T-helper 1 cell treated with Interleukin-12 subunit alpha and Interleukin-12 subunit beta and Interleukin-4 antibody, amounts not matched to agents 30 μg/mL and 1 μg/mL, for 36 hours (primary cell): Measurements from ENCODE around the gene CGB3.
"Not testable (repeated sequence)": the region's sequence is repeated elsewhere in the genome, so short reads cannot be mapped to it uniquely, and the experiment has no call there.

ENCODE experiments used
- H3K27ac Mint-ChIP-seq: one replicate; pipeline ENCODE4 v1.8.0; 2021; ENCODE audit warnings: mild to moderate bottlenecking, mixed read lengths
- H3K27me3 Mint-ChIP-seq: one replicate; pipeline ENCODE4 v1.8.0; 2021; ENCODE audit warnings: low read depth, mixed read lengths
- H3K36me3 Mint-ChIP-seq: one replicate; pipeline ENCODE4 v1.8.0; 2021; ENCODE audit warnings: low read depth, mixed read lengths
- H3K4me1 Mint-ChIP-seq: one replicate; pipeline ENCODE4 v1.8.0; 2021; ENCODE audit warnings: low read depth, mixed read lengths
- H3K4me3 Mint-ChIP-seq: one replicate; pipeline ENCODE4 v1.8.0; 2021; ENCODE audit warnings: mild to moderate bottlenecking, moderate library complexity, mixed read lengths
- H3K9me3 Mint-ChIP-seq: one replicate; pipeline ENCODE4 v1.8.0; 2021; ENCODE audit warnings: mixed read lengths

The CGB3 gene

DNA sequence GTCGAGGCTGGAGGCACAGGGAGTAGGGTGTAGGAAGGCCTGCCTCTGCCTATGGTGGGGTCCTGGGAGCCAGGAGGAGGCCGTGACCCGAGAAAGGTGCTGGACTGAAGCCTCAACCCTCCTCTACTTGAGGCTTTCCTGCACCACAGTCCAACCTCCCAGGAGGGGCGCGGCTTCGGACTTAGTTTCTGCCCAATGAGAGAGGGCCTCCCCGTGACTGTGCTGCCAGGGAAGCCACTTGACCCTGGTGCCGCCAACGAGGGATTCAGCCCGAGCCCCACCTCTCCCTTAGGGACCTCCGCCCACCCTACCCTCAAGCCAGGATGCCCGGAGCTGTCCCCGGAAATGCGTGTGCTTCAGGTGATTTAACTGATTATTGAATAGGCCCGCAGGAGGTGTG lies at the start of gene CGB3:
TSS of gene CGB3 (minus strand) at position 101 of the 400 bp plus-strand sequence. CDS start 362 bp downstream, outside the sequence.
- peaks cover 20% of the 10 kb centered on the region for H3K27me3 Mint-ChIP-seq
- H3K4me3 Mint-ChIP-seq, H3K27ac Mint-ChIP-seq: not testable (repeated sequence)

DNA sequence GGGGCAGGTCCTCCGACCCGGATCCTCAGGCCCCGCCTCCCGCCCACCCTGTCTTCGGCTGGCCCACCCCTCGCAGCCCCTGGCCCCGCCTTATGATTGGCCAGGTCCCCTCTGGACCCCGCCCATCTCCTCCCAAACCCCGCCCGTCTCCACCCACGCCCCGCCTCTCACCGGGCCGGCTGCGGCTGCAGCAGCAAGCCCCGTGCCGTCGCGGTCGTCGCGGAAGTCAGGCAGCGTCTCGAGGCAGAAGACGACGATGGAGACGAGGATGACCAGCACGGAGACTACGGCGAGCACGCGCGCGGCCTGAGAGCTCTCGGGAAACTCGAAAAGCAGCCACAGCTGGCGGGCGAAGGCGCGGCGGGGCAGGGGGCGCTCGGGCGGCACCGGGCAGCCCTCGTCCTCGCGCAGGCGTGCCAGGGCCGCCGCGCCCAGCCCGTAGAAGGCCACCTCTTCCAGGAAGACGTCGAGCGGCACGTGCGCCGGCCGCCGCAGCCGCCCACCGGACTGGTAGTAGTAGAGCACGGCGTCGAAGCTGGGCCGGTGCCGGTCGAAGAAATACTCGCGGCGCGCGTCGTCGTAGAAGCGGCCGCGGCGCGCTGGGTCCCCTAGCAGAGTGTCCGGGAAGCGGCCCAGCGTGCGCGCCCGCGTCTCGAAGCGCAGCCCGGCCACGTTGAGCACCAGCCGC lies 47.9 kb upstream of the CGB3 start:
- peaks cover 62% of the 10 kb centered on the region for H3K27me3 Mint-ChIP-seq
- H3K4me3 Mint-ChIP-seq: no peak overlapping the region

More for the DNA sequence above, at the start of gene CGB3:
- H3K36me3 Mint-ChIP-seq, H3K4me1 Mint-ChIP-seq, H3K9me3 Mint-ChIP-seq: not testable (repeated sequence)

DNA sequence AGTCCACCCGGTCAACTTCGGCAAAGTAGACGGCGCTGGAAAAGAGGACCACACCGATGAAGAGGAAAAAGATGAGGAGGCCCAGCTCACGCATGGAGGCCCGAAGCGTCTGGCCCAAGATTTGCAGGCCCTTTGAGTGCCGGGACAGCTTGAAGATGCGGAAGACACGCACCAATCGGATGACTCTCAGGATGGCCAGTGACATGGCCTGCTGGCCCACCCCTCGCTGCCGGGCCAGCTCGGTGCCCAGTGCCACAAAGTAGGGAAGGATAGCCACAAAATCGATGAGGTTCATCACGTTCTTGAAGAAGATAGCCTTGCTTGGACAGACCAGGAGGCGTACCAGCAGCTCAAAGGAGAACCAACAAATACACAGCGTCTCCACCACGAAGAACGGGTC lies 46.3 kb upstream of the CGB3 start:
- peaks cover 77% of the 10 kb centered on the region for H3K27me3 Mint-ChIP-seq
- no peaks in the 10 kb centered on the region for H3K9me3 Mint-ChIP-seq
- H3K27ac Mint-ChIP-seq: no peak overlapping the region
- H3K4me3 Mint-ChIP-seq: no peak overlapping the region
- H3K4me1 Mint-ChIP-seq: peaks cover 2% of the 10 kb centered on the region
- peaks cover 1% of the 10 kb centered on the region for H3K36me3 Mint-ChIP-seq

More for the DNA sequence above, 47.9 kb upstream of the CGB3 start:
- no peaks in the 10 kb centered on the region for H3K9me3 Mint-ChIP-seq
- H3K36me3 Mint-ChIP-seq: peaks cover 1% of the 10 kb centered on the region
- peaks cover 2% of the 10 kb centered on the region for H3K4me1 Mint-ChIP-seq
- H3K27ac Mint-ChIP-seq: no peak overlapping the region

DNA sequence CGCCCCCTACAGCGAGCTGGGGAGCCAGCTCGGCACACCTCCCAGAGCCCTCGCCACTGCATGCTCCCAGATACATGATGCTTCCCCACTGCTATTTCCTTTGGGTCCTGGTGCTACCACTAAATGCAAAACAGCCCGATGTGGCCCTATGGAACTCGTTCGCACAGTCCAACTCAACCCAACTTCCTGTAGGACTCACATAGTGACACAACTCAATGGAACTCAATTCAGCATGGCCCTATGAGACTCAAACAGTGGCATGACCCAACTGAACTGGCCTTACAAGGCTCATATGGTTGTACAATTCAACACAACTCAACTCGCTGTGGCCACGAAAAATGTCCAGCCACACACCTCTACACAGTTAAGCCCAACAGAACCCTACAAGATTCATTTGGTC lies 44.9 kb upstream of the CGB3 start:
- Mint-ChIP-seq H3K4me1 (peaks cover 2% of the 10 kb centered on the region), H3K27ac (no peak overlapping the region), H3K4me3 (no peak overlapping the region), H3K27me3 (peaks cover 81% of the 10 kb centered on the region), H3K36me3 (peaks cover 1% of the 10 kb centered on the region), H3K9me3 (no peaks in the 10 kb centered on the region)

DNA sequence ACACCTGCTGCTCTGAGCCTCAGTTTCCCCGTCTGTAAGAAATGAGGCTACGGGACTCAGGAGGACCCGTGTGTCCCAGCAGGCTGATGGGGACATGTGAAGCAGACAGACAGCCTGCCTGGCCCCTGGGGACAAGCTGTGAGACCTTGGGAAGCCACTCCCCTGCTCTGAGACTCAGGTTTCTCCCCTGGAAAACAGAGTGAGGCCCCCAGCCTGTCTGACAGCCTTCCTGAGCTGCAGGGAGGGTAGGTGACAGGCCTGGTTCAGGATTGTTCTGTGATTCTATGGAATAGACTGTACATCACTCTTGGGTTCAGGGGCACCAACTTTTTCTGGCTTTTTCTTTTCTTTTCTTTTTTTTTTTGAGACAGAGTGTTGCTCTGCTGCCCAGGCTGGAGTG lies 43.4 kb upstream of the CGB3 start:
- Mint-ChIP-seq H3K27me3 (peaks cover 77% of the 10 kb centered on the region), H3K9me3 (no peaks in the 10 kb centered on the region), H3K4me1 (no peaks in the 10 kb centered on the region)

DNA sequence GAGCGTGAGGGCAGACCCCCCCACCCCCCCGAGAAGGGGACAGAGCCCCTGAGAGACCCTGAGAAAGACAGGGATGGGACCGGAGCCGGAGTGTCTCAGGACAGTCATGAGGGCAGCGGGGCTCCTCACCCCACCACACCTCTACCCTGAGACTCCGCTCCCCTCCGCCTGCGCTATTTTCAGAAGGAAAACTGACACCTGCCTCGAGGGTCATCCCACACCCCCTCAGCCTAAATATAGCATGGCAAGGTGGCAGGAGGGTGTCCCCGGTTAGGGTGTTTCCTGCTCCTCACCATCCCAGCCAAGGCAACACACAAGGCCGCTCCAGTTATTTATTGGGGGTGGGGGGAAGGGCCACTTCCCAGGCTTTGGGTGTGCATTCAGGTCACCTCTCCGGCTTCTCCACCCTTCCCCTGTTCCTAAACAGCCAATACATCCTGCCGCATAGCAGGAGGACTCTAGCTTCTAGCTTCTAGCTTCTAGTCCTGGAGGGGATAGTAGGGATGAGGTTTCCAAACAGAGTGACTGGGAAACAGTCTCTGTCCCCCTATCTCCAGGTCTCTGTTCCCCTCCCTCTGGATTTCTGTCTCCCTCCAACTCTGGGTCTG lies 41.9 kb upstream of the CGB3 start:
- no peaks in the 10 kb centered on the region for H3K4me1 Mint-ChIP-seq
- H3K9me3 Mint-ChIP-seq: no peaks in the 10 kb centered on the region
- H3K36me3 Mint-ChIP-seq: no peaks in the 10 kb centered on the region
- H3K27me3 Mint-ChIP-seq: peaks cover 73% of the 10 kb centered on the region
- no peak overlapping the region for H3K27ac Mint-ChIP-seq
- H3K4me3 Mint-ChIP-seq: no peak overlapping the region

More for the DNA sequence above, 43.4 kb upstream of the CGB3 start:
- Mint-ChIP-seq H3K4me3 (no peak overlapping the region), H3K27ac (no peak overlapping the region), H3K36me3 (no peaks in the 10 kb centered on the region)

DNA sequence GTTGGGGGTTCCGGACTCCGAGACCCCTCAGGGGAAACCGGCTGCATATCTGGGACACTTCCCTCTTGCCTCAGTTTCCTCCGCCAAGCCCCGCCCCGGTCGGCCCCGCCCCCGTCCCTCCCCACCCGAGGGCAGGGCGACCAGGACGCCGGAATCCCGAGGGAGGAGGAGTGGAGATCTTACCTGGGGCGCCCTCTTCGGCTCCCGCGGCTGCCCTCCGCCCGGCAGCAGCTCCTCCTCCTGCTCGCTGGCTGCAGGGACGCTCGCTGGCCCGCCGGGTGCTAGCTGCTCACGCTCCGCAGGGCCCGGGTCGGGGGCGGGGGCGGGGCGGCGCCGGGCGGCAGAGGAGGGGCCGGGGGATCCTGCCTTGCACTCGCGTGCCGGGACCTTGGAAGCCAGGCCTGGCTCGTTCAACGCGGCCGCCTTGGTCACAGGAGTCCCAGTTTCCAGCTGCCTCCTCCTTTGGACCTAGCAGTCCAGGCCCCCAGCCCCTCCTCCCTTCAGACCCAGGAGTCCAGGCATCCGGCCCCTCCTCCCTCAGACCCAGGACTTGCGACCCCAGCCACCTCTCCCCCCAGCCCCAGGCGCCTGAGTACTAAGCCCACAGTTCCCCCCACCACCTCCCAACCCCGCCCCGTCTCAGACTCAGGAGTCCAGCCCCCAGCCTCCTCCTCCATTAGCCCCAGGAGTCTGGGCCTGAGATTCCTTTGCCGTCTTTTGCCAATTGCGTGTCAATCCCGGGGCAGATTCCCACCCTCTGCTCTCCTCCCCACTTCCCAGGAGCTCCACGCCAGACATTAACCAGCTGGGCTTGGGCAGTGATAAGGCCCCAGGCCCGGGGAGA lies 40.9 kb upstream of the CGB3 start, which contains the start of gene NTF4:
TSS of gene NTF4 (minus strand) at position 51 of the 844 bp plus-strand sequence. CDS start 2,821 bp downstream, outside the sequence.
- Mint-ChIP-seq H3K4me3 (no peak within 1 kb of the TSS), H3K27ac (no peak within 1 kb of the TSS), H3K36me3 (no peaks in the 10 kb centered on the region), H3K9me3 (no peaks in the 10 kb centered on the region), H3K4me1 (no peaks in the 10 kb centered on the region), H3K27me3 (peaks cover 69% of the 10 kb centered on the region)

DNA sequence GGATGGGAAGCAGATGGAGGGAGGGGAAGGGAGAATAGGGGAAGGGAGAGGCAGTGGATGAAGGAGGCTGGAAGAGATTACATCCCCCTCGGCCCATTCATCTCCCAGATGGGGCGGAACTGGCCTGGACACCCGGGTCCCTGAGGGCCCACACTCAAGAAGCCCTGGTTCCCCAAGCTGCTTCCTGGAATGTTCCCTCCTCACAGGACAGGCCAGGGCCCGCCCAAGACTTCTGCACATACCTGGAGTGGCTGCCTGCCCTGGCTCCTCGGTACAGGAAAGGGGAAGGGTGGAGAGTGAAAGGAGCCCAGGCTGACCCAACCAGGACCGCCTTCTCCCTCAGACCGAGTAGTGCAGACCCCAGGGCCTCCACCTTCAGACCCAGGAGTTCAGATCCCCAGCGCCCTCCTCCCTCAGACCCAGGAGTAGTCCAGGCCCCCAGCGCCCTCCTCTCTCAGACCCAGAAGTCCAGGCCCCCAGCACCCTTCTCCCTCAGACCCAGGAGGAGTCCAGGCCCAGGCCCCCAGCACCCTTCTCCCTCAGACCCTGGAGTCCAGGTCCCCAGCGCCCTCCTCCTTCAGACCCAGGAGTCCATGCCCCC lies 40.0 kb upstream of the CGB3 start:
- H3K9me3 Mint-ChIP-seq: no peaks in the 10 kb centered on the region
- peaks cover 69% of the 10 kb centered on the region for H3K27me3 Mint-ChIP-seq
- H3K27ac Mint-ChIP-seq: no peak overlapping the region
- no peak overlapping the region for H3K4me3 Mint-ChIP-seq
- no peaks in the 10 kb centered on the region for H3K4me1 Mint-ChIP-seq
- no peaks in the 10 kb centered on the region for H3K36me3 Mint-ChIP-seq

DNA sequence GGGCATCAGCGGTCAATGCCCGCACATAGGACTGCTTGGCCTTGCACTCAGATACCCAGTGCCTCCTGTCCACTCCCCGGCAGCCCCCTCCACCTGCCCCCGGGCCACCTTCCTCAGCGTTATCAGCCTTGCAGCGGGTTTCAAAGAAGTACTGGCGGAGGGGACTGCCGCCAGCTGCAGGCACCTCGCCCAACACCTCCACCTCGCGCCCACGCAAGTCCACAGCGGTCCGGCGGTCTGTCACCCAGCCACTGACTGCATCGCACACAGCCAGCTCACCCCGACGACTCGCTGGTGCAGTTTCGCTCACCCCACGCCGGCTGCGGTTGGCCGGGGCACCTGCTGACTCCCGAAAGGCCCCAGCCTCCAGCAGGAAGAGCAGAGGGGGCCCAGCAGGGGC lies 37.3 kb upstream of the CGB3 start:
- Mint-ChIP-seq H3K4me3 (no peak overlapping the region), H3K27ac (no peak overlapping the region), H3K36me3 (no peaks in the 10 kb centered on the region), H3K9me3 (no peaks in the 10 kb centered on the region), H3K4me1 (peaks cover 9% of the 10 kb centered on the region), H3K27me3 (peaks cover 72% of the 10 kb centered on the region)

DNA sequence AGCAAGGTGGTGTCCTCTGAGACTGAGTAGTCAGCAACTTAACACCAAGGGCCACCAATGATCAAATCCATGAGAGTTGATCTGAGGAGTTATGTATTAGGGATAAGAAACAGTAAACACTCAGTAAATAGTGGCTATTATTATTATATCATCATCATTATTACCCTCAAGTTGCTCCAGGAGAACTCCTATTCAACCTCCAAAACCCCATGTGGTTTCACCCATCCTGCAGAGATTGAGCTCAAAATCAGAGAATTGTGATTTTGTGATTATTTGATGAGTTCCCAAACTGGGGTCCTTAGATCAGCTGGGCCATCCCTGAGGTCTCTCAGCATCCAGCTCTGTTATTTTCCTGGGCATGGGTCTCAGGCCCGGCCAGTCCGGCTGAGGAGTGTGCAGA lies 36.9 kb upstream of the CGB3 start:
- Mint-ChIP-seq H3K27ac (no peak overlapping the region), H3K9me3 (no peaks in the 10 kb centered on the region), H3K4me1 (peaks cover 12% of the 10 kb centered on the region), H3K36me3 (no peaks in the 10 kb centered on the region), H3K27me3 (peaks cover 72% of the 10 kb centered on the region), H3K4me3 (no peak overlapping the region)

DNA sequence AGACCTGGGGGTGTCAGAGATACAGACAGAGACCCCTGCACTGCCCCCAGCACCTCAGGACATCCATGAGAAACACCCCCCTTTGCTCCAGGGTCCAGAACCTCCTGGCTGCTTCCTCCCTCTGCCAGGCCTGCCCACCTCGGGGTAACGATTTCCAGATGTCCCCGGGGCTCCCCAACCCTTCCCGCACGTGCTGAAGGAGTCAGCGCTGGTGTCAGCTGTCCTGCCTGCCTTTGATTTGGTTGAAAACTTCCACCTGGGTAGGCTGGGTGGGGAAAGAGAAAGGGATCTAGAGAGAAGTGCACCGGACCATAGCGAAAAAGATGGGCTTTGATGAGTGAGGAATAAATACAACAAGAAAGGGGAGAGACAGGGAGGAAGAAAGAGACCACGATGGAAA lies 34.9 kb upstream of the CGB3 start:
- H3K9me3 Mint-ChIP-seq: no peaks in the 10 kb centered on the region
- no peak overlapping the region for H3K4me3 Mint-ChIP-seq
- H3K27me3 Mint-ChIP-seq: peaks cover 67% of the 10 kb centered on the region
- H3K36me3 Mint-ChIP-seq: no peaks in the 10 kb centered on the region
- peaks cover 12% of the 10 kb centered on the region for H3K4me1 Mint-ChIP-seq
- no peak overlapping the region for H3K27ac Mint-ChIP-seq

DNA sequence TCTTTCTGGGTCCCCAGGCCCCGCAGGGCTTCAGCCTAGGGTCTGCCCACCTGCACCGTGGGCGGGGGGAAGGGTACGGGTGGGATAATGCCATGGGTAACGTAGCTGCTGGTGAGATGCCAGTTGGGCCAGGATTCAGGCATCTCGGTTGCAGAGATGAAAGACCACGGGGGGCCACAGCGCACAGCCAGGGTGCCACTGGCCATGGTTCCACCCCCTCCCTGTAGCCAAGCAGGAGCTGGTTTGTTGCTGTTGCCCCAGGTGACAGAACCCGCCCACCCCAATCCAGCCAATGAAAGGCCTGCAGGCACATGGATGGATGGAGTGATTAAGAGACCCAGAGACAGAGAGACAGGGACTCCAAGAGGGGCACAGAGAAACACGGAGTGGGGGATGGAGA lies 34.4 kb upstream of the CGB3 start:
- Mint-ChIP-seq H3K4me3 (no peak overlapping the region), H3K27me3 (peaks cover 63% of the 10 kb centered on the region), H3K4me1 (peaks cover 12% of the 10 kb centered on the region), H3K36me3 (no peaks in the 10 kb centered on the region), H3K27ac (no peak overlapping the region), H3K9me3 (no peaks in the 10 kb centered on the region)

DNA sequence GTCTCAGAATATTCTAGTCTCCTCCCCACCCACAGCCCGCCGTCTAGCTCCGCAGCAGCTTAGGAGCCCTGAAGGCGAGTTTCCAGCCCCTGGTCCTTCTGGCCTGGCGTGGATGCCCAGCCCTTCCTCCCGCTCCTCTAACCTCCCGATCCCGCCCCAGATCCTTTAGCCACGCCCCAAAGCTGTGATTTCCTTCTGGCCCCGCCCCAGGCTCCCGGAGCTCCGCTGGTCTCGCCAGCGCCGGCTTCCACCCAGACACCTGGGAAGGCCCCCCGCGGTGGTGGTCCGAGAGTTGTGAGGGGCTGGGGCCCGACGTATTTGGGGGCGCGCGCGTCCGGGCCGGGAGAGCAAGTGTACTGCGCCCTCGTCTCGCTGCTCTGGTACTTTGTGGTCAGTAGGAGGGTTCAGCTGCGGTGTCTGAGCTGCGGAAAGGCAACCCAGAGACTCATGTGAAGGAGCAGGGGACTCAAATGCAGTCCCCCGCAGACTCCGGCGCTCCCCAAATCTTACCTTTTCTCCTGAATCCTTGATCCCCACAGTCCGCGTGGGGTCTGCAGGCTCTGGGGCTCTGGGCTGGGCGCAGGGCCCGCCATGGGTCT lies 33.6 kb upstream of the CGB3 start, which contains the start of gene CGB7:
TSS of gene CGB7 (minus strand) at position 114 of the 599 bp plus-strand sequence. CDS start 2,374 bp downstream, outside the sequence.
- H3K27ac Mint-ChIP-seq: no peak within 1 kb of the TSS
- H3K36me3 Mint-ChIP-seq: no peaks in the 10 kb centered on the region
- no peaks in the 10 kb centered on the region for H3K9me3 Mint-ChIP-seq
- H3K27me3 Mint-ChIP-seq: peaks cover 56% of the 10 kb centered on the region
- H3K4me1 Mint-ChIP-seq: peaks cover 12% of the 10 kb centered on the region
- peak within 1 kb of the TSS; percentile 74 for H3K4me3 Mint-ChIP-seq
